GM19351 (cell line): Measurements from ENCODE around the gene CCL7.

Source experiments
- ATAC-seq: cut with Tn5 transposase; IDR thresholded peaks from one replicate; pipeline ENCODE4 v1.9.1; 2021; ENCODE audit warnings: mild to moderate bottlenecking, moderate library complexity; ENCODE audit not compliant: unreplicated experiment

The CCL7 gene

DNA sequence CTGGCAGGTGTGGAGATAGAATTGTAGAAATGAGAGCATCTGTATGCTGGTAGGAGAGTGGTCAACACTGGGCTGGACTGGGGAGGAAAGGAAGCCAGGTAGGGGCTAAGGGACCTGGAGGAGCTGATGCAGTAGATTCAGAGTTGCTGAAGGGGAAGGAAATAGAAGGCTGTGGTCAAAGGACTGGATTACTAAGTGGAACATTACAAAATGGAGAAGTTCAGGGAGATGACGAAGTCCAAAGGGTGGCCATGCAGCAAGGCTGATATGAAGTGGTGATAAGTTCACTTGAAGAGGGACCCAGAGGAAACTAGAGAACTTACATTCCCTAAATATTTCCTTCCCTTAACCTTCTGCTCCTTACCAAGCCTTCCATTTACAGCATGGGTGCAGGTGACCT, 23.6 kb upstream of the CCL7 start:
- ATAC-seq: no peak

- ATAC-seq: no peak
Measured at GRCh38 chr17:34246881-34247280, 23.1 kb upstream of the CCL7 start.

DNA sequence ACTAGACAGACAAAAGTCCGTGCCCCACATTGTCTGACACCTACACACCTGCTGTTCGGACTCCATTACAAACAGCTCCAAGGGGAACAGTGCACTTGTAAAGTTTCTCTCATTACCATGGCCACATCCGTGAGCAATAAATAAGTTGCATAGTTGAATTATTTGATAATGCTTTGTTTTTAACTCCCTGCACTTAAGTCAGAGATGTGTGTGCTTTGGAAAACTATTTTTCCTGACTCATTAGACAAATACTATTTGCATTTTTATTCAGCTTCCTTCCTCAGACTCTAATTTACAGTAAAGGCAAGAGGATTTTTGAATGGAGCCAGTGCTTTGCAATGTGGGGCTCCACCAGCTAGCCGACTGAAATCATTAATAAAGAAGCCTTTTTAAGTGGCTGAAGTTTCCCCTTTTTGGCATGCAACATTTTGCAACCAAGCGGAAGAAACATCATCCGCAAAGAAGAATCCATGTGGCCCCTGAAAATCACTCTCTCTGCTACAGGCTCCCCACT, 21.5 kb upstream of the CCL7 start:
- ATAC-seq: no peak

GRCh38 chr17:34249061-34249460, 21.0 kb upstream of the CCL7 start:
- no peak for ATAC-seq

DNA sequence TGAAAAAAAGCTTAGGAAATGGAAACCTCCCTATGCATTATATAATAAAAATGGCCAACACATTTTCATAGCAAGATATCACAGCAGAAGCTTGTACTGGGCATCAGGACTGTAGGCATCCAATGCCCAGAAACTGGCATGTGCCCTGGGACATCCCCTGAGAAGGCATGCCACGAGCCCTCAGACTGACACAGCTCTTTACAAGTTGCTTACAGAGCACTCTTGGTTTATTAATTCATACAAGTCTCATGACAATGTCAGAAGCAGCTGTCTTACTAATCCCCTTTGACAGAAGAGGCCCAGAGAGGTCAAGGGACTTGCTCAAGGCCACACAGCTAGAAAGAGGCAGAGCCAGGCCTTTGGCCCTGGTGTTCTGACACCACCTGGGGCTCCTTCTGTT, 20.5 kb upstream of the CCL7 start:
- no peak for ATAC-seq

DNA sequence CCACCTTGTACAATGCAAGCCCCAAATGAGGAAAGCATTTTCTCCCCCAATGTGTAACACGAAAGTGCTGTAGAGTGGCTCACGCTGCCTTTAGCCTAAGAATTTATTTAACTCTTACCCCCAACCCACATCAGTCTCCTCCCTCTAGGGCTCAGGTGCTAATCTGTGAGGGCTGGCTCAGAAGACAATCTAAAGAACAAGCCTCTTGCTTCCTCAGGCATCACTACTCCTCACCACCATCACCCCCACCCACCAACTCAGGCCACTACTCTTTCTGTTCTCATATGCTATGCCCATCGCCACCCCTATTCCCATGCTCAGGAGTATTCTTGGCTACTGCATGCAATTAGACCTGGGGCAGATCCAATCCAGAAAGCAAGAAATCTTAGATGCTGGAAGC, 18.8 kb upstream of the CCL7 start:
- ATAC-seq: no peak

GRCh38 chr17:34252095-34252443, 18.0 kb upstream of the CCL7 start:
- ATAC-seq: peak; percentile 69

GRCh38 chr17:34252444-34253138, 17.4 kb upstream of the CCL7 start:
- ATAC-seq: no peak

DNA sequence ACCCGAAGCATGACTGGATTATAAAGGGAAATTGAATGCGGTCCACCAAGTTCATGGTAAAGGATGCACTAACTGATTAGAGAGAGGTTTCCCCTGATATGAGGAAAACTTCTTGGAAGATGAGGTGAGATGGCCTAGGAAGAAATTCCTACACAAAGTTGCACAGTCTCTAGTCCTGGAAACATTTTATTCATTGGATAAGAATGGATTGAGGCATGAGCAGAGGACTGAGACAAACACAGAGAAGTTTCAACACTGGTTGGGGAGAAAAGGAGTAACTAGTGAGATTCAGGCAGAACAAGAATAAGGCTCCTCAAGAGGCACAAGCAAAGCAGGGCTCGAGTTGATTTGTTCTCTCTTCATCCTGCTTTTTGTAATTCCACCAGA, 16.9 kb upstream of the CCL7 start:
- no peak for ATAC-seq

DNA sequence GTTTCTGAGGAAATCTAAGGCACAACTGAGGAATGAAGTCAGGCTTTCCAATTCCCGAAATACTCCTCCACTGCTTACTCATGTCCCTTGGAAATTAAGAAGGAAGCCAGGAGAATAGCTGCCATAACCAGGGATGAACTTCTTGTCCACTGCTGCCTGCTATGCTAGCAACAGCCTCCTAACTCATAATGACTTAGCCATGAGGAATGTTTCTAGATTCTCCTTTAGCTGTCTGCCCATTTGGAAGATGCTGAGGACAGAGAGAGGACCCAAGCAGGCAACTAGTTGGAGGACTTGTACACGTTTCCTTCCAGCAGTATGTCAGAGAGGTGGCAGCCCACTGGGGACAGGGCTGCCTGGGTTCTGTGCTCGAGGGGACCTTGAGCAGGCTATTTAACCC, 15.9 kb upstream of the CCL7 start:
- ATAC-seq: no peak

DNA sequence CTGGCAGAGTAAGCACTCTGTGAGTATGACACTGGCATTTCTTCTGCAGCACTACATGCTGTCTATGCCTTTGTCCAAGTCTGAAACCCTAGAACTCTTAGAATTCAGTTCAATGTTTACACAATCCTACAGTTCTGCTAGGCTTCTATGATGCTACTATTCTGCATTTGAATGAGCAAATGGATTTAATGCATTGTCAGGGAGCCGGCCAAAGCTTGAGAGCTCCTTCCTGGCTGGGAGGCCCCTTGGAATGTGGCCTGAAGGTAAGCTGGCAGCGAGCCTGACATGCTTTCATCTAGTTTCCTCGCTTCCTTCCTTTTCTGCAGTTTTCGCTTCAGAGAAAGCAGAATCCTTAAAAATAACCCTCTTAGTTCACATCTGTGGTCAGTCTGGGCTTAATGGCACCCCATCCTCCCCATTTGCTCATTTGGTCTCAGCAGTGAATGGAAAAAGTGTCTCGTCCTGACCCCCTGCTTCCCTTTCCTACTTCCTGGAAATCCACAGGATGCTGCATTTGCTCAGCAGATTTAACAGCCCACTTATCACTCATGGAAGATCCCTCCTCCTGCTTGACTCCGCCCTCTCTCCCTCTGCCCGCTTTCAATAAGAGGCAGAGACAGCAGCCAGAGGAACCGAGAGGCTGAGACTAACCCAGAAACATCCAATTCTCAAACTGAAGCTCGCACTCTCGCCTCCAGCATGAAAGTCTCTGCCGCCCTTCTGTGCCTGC, 15.2 kb upstream of the CCL7 start, which contains the start of gene CCL2:
Gene CCL2 (plus strand): TSS at position 635 of the 730 bp plus-strand sequence. CDS start 65 bp downstream, at position 700.
- no peak for ATAC-seq

DNA sequence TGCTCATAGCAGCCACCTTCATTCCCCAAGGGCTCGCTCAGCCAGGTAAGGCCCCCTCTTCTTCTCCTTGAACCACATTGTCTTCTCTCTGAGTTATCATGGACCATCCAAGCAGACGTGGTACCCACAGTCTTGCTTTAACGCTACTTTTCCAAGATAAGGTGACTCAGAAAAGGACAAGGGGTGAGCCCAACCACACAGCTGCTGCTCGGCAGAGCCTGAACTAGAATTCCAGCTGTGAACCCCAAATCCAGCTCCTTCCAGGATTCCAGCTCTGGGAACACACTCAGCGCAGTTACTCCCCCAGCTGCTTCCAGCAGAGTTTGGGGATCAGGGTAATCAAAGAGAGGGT, 14.7 kb upstream of the CCL7 start:
- no peak for ATAC-seq

DNA sequence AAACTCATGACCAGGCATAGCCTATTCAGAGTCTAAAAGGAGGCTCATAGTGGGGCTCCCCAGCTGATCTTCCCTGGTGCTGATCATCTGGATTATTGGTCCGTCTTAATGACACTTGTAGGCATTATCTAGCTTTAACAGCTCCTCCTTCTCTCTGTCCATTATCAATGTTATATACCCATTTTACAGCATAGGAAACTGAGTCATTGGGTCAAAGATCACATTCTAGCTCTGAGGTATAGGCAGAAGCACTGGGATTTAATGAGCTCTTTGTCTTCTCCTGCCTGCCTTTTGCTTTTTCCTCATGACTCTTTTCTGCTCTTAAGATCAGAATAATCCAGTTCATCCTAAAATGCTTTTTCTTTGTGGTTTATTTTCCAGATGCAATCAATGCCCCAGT, 14.2 kb upstream of the CCL7 start:
- no peak for ATAC-seq

DNA sequence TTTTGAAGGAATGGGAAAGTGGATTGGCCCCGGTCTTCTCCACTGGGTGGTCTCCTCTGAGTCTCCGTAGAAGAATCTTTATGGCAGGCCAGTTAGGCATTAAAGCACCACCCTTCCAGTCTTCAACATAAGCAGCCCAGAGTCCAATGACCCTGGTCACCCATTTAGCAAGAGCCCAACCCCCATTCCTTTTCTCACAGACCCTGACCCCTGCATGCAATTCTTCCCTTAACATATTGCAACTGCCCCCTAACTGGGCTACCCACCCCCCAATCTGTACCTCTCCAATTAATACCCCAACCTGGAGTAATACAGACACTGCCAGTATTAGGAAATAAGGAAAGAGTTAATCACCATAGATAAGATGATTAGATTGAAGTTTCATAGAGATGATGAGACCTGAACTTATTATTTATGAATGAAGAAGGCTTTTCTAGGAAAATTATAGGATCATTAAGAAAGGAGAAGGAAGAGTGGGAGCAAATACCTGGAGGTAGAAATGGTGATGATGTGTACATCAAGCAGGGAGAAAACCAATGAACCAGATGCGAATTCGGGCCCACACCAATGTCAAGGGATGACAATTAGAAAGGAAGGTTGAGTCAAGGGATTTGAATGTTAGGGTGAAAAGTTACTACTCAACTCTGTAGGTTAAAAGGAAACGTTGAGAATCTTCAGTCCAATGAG, 12.6 kb upstream of the CCL7 start:
- ATAC-seq: no peak

DNA sequence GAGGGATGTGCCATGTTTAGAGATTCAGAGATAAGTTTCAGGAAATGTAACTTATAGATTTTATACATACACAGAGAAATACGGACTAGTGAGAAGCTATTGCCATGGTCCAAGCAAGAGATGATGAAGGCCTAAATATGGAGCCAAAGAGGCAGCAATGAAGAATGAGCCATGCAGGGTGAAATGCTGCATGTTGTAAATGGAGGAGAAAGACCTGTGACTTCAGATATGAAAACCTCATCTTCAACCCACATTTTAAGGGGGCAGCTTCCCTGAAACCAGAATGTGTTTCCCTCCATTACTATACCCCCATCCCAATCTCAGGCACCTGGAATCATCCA, 12.1 kb upstream of the CCL7 start:
- ATAC-seq: no peak

DNA sequence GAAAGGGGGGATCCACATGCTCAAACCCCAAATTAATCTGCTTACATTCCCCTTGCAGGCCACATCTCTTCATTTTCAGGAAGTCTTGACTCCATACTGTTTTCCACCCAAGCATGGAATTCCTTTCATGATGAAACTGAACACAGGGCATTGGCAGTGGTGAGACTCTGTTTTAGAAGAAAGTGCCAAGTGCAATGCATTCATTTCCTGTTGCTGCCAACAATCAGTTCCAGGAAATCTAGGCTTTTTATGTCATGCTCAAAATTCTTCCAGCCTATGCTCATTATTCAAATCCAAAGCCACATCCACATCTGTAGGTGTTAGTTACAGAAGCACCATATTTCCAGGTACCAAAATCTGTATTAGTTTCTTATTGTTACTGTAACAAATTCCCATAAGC, 10.9 kb upstream of the CCL7 start:
- no peak for ATAC-seq

GRCh38 chr17:34260861-34261260, 9.2 kb upstream of the CCL7 start:
- no peak for ATAC-seq

GRCh38 chr17:34261568-34262337, 8.3 kb upstream of the CCL7 start:
- no peak for ATAC-seq

DNA sequence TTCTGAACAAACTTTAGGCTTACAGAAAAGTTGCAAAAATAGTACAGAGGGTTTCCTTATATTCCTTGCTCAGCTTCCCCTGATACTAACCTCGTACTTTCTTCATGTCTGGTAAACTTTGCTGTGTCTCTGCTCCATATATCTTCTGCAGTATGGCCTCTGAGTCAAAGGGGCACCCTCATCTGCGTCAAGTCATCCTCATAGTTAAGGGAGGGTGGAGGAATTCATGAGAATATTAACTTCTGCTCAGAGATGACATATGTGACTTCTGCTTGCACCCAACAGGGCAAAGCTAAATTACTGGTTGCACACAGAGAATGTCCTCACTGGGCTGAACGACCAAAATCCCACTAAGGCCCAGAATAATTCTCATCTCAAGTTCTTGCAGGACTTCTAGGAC, 4.3 kb upstream of the CCL7 start:
- ATAC-seq: no peak

GRCh38 chr17:34275881-34276280, 5.9 kb downstream of the CCL7 start:
- ATAC-seq: no peak

DNA sequence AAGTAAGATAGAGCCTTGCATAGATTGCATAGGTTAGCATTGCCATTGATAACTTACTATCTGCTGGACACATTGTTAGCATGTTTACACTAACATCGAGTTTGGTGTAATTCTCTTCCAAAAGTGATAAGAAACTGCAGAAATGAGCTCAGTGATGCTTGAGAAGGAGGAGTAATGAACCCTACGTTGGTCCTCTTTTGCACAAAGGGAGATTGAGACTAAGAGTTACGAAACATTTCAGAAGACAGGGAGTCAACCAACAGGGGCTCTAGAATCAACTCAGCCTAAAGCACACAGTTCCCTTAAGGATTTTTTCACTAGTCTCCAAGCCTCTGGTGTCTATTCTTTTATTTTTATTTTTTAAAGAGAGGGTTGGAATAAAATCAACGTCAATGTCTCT, 6.8 kb downstream of the CCL7 start:
- ATAC-seq: no peak
